GM21825 (cell line): ENCODE measurements around the gene GFER.
"Not testable (repeated sequence)": the region's sequence is repeated elsewhere in the genome, so short reads cannot be mapped to it uniquely, and the experiment has no call there.

Experiments
- ATAC-seq: cut with Tn5 transposase; IDR thresholded peaks from one replicate; pipeline ENCODE4 v1.9.1; 2021; ENCODE audit warnings: mild to moderate bottlenecking, moderate library complexity; ENCODE audit not compliant: unreplicated experiment

Gene GFER

DNA sequence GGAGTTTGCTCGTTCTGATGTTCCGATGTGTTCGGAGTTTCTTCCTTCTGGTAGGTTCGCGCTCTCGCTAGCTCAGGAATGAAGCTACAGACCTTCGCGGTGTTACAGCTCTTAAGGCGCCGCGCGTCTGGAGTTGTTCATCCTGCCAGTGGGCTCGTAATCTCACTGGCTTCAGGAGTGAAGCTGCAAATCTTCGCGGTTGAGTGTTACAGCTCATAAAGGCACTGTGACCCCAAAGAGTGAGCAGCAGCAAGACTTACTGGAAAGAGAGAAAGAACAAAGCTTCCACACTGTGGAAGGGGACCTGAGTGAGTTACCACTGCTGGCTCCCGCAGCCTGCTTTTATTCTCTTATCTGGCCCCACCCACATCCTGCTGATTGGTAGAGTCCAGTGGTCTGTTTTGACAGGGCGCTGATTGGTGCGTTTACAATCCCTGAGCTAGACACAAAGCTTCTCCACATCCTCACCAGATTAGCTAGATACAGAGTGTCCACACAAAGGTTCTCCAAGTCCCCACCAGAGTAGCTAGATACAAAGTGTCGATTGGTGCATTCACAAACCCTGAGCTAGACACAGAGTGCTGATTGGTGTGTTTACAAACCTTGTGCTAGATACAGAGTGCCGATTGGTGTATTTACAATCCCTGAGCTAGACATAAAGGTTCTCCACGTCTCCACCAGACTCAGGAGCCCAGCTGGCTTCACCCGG, 26.4 kb upstream of the GFER start:
- ATAC-seq, result not testable (repeated sequence)

DNA sequence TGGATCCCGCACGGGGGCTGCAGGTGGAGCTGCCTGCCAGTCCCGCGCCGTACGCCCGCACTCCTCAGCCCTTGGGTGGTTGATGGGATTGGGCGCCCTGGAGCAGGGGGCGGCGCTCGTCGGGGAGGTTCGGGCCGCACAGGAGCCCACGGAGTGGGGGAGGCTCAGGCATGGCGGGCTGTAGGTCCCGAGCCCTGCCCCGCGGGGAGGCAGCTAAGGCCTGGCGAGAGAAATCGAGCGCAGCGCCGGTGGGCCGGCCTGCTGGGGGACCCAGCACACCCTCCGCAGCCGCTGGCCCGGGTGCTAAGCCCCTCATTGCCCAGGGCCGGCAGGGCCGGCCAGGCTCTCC, 25.9 kb upstream of the GFER start:
- not testable (repeated sequence) for ATAC-seq

DNA sequence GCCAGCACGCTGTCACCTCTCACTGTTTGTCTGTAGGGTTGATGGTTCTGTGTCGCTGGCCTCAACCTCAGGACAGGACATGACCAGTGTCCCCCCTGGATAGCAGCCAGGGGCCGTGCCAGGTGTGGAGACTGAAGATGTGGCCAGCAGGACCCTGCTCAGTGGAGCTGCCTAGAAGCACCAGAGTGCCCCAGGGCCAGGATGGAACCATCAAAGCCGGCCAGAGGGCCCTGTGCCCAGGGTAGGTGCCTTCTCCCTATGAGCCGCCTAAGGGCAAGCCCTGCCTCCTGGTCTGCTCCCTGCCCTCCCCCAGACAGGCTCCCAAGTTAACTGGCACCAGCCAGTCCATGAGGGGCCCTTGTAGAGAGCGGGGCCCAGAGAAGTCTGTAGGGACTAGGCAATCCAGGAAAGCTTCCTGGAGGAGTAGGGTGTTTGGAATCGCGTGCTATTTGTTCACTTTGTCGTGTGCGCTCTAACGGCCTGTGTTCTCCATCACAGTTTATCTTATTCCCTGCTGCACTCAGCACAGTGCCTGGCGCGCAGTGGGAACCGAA, 25.2 kb upstream of the GFER start:
- no peak for ATAC-seq

DNA sequence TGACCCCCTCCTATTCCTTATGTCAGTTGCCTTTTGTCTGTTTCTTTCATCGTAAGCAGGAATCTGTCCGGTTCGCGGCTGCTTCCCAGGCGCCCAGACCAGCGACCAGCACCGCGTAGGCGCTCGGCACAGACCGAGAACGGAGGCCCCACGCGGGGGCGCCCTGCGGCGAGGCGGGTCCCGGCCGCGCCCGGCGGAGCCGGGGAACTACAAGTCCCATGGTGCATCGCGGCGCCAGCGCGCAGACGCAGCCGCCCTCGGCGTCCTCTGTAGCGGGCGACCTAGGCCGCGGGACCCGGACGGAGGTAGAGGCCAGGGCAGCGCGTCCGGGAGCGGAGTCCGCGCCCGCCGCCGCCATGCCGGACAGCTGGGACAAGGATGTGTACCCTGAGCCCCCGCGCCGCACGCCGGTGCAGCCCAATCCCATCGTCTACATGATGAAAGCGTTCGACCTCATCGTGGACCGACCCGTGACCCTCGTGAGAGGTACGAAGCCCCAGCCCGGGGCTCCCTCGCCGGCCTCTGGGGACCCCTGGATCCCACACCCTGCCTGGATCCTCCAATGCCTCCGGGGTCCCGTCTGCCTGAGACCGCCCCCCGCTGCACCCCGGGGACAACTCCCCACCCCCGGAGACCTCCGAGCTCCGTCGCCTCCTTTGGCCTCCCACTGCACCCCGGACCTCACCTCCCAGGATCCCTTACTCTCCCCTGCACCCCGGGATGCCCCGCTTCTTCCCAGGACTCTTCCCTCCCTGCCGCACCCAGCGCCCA, 24.5 kb upstream of the GFER start, which contains the start of gene NDUFB10:
Gene NDUFB10 (plus strand): TSS at position 270 of the 771 bp plus-strand sequence. CDS start 87 bp downstream, at position 357.
- peak; percentile 77 for ATAC-seq

DNA sequence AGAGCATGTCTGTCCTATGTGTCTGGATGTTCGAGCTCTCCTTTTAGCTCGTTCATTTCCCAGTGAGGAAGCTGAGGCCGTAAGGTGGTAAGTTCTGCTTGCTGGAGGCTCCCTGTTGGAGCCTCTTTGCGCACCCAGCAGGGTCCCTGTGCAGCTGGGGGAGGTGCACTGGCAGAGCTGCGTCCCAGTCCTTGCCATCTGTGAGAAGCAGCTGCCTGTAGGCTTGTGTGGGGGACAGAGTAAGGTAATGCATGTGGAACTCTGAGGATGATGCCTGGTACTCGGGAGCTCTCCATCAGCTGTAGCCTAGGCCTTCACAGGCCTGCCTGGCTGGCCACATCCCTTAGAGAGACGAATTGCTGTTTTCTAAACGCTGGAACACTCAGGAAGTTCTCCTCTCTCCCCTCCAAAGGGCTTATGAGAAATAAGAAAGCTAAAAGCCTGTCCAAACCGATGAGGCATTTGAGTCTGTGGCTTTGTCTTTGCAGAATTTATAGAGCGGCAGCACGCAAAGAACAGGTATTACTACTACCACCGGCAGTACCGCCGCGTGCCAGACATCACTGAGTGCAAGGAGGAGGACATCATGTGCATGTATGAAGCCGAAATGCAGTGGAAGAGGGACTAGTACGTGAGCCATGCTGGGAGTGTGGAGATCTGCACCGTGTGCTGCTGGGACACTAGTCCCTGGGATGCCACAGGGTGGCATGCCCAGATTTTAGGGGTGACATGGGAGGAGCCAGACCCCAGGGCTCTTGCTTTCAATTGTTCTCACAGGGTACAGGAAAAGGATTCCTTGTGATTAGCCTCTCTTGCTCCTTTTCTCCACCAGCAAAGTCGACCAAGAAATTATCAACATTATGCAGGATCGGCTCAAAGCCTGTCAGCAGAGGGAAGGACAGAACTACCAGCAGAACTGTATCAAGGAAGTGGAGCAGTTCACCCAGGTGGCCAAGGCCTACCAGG, 23.0 kb upstream of the GFER start:
- ATAC-seq, result no peak

DNA sequence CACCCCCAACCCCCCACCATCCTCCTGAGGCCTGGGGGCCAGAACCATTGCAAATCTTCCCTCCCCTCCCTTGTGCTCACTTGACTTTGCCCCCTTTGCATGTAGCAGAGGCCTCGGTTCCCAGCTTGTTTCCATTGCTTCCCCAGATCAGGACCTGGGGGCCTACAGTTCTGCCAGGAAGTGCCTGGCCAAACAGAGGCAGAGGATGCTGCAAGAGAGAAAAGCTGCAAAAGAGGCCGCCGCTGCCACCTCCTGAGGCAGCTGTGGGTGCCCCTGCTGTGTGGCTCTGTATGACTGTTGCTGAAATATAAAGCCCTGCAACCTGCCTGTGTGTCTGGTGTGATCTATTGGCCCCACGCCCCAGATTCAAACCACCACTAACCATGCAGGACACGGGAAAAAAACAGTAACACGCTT, 22.3 kb upstream of the GFER start:
- ATAC-seq, result no peak

DNA sequence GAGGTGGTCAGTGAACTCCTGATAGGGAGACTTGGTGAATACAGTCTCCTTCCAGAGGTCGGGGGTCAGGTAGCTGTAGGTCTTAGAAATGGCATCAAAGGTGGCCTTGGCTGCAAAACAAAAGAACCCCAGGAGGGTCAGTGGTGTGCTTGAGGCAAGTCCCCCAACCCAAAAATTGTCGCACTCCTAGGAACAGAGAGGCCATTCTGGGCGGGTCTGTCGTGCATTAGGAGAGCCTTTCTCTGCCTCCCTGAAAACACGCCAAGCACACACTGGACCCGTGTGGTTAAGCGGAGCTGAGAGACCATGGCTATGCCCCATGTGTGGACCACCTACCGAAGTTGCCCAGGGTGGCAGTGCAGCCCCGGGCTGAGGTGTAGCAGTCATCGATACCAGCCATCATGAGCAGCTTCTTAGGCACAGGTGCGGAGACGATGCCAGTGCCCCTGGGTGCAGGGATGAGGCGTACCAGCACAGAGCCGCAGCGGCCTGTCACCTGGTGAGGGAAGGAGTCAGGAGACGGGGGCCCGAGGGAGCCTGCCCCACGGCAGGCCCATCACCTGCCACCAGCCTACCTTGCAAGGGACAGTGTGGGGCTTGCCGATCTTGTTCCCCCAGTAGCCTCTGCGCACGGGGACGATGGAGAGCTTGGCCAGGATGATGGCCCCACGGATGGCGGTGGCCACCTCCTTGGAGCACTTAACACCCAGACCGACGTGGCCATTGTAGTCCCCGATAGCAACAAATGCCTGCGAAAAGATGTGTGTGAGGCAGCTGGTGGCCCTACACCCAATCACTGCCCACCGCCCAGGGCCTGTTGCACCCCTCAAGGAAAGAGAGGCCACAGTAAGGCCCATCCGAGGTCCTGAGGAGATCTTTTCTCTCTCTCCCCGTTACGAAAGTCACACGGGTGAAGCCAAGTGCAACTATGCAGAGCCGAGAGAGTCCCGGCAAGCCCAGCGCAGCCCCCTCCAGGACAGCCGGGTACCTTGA, 21.5 kb upstream of the GFER start:
- ATAC-seq, result not testable (repeated sequence)

DNA sequence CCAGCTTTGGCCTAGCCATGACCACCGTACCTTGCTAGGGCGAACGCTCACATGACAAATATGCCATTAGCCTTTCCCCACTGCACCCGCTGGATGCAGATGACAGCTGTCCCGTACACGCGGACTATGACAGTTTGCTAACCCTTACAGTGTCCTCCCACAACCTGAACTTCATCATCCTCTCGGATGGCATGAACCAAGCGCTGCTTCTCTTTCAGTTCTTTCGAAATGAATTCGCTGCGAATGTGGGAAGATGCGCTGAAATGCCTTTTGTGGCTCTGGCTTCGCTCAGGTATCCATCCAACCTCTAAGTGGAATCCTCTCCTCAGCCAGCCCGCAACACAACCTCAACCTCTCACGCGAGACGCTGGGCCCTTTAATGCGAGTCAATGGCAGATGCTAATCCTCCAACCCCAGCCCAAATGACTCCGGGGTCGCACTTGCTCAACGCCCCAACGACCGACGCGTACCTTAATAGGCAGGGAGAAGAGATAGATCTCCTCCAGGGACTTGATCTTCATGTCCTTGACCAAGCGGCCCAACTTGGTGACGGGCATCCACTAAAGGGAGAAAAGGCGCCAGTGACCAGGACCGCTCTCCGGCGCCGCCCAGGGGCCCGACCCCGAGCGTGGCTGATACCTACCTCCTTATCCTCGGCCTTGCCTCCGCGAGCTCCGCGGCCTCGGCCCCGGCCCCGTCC, 20.0 kb upstream of the GFER start:
- no peak for ATAC-seq

DNA sequence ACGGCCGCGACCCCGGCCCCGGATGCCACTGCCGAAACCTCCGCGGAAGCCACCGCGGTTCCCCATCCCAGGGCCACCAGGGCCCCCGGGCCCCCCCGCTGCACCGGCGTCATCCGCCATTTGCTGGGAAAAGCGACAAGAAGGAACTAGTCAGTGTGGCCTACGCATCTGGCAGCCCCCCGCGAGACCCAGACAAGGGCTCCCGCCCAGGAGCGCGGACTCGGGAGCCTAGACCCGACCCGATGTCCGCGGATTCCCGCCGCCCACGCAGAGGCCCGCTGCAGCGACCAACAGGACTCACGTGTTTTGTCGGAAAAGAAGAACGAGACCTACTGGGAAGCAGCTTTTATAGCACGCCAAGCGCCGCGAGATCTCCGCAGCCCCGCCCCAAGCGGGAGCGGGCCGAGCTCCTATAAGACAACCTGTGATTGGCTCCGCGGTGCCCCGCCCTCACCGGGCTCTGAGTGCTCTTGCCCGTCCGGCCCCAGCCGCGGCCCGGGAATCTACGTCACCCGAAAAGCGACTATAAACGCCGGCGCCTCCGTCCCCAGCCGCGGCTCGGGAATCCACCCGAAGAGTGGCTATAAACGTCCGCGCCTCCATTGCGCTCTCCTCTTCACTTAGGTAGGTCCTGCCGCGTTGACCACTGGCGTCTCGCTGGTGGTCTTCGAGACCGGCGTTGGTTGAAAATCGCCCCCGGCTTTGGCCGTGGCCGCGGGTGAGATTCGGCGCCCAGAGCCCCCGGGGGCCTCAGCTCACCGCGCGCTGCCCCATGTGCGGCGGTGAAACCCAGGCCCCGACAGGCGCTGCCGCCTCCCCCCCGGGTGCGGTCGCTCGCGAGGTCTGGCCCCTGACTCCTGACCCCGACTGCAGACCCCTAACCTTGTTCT, 19.2 kb upstream of the GFER start, which contains the start of gene RPS2:
Gene RPS2 (minus strand): TSS at position 321 of the 890 bp plus-strand sequence. CDS start 201 bp downstream, at position 120.
- ATAC-seq, result peak; percentile 66

DNA sequence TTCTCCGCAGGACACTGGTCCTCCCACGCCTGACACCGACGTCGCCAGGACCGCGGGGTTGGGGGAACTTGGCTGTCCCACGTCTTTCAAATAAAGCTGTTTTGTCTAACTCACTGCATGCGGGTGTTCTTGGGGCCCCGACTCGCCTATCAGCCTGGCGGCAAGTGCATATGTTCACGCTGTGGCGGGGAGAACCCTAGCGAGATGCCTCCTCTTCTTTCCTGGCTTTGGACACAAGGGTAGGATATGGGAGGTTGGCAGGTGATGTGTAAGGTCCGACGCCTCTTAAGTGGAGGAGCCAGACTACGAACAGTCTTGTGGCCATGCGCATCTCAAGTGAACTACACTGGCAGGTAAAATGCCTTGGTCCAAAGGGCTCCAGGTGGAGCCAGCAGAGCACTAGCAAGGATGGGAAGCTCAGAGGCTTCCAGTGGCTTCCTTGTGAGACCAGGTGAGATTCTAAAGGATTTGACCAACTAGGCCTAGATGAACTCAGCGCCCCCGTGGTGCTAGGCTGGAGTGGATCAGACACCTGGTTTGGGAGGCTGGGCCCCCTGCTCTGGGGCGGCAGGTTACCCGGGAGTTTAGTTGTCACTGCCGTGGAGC, 18.5 kb upstream of the GFER start:
- no peak for ATAC-seq

- ATAC-seq, result no peak
Observed at GRCh38 chr16:1966460-1966859, 17.5 kb upstream of the GFER start, which contains the start of gene RNF151. Gene RNF151, plus strand, starts transcription at chr16:1966856. Its CDS starts 26 bp downstream, at chr16:1966882.

GRCh38 chr16:1968146-1968953, 15.6 kb upstream of the GFER start:
- no peak for ATAC-seq

DNA sequence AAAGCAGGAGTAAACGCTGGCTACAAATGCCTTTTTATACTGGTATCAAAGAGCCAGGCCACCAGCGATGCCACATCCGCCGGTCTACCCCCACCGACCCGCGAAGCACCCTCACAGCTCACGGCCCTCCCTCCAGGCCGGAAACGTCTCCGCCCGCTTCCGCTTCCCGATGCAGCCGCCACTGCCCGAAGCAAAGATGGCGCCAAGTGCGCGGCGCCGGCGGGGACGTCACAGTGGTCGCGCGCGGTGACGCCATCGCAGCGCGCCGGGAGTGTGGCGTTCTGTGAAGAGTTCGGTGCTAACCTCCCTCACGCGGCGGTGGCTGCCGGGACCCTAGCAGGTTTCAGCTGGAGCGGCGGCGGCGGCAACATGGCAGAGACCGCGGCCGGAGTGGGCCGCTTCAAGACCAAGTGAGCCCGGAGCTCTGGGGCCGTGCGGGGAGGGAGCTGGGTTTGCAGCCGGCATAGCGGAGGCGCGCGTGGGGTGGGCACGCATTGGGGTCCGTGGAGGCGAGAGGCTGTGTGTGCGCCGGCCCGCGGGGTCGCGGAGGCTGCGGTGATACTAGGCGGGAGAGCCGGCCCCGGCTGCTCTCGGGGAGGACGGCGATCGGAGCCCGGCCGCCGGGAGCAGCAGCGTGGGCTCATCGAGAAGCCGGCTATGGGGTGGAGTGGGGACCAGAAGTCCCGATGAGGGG, 12.1 kb upstream of the GFER start, which contains the start of gene TBL3:
Gene TBL3 (plus strand): TSS at position 258 of the 694 bp plus-strand sequence. CDS start 112 bp downstream, at position 370.
- peak; percentile 71 for ATAC-seq

GRCh38 chr16:1972490-1972877, 11.5 kb upstream of the GFER start:
- ATAC-seq, result no peak

DNA sequence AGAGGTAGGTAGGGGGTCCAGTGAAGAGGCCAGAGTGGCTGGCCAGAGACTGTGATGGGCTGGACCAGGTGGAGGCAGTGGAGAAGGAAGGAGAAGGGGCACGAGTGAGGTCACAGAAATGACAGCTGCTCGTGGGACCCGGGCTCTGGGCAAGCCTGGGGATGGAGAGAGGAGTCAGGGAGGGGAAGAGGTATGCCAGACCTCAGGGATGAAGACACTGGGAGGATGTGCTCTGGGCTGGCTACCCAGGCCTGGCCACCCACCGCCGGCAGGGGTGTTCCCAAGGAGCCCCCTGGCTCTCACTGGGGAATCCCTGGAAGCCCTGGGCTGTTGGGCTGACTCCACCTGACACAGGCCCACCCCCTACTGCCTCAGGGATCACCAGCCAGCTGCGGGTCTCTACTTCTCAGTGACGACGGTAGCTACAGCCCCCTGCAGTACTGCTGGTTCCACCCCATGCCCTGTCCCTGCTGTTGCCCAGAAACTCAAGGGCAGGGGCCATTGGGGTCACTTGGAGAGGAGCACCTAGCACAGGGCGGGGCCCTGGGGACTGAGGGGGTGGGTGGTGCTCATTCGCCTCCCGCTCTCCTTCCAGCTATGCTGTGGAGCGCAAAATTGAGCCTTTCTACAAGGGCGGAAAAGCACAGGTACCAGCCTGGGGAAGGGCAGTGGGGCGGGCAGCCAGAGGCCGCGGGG, 10.4 kb upstream of the GFER start:
- no peak for ATAC-seq
